Activated T-helper 2 cell treated with anti-CD3 and anti-CD28 coated beads, Interferon-gamma antibody, Interleukin-2, Interleukin-4, amounts not matched to agents 10 μg/mL and 5 μg/mL and 100 μg/mL, durations not matched to agents 14 hours and 24 hours and 36 hours (primary cell): ENCODE data around the gene IFI27L2. TPM values are rescaled to one million over a fixed set of nuclear protein-coding genes. Genes with fewer than 3 reads are reported as not detected.

Experiments
- DNase-seq: peaks from one replicate; pipeline ENCODE4 v3.0.0; 2021; ENCODE audit warnings: low spot score
- H3K27ac Mint-ChIP-seq: one replicate; pipeline ENCODE4 v1.8.0; 2021; ENCODE audit warnings: mixed read lengths
- H3K27me3 Mint-ChIP-seq: one replicate; pipeline ENCODE4 v1.8.0; 2021; ENCODE audit warnings: low read depth, mixed read lengths
- H3K36me3 Mint-ChIP-seq: one replicate; pipeline ENCODE4 v1.8.0; 2021; ENCODE audit warnings: low read depth, mixed read lengths
- H3K4me1 Mint-ChIP-seq: one replicate; pipeline ENCODE4 v1.8.0; 2021; ENCODE audit warnings: low read depth, mixed read lengths
- H3K4me3 Mint-ChIP-seq: one replicate; pipeline ENCODE4 v1.8.0; 2021; ENCODE audit warnings: low read depth, mild to moderate bottlenecking, moderate library complexity, mixed read lengths
- H3K9me3 Mint-ChIP-seq: one replicate; pipeline ENCODE4 v1.8.0; 2021; ENCODE audit warnings: mixed read lengths
- intact Hi-C: fragments of 100-400 bp; cut with micrococcal nuclease; formaldehyde crosslinking; loops from one replicate; pipeline ENCODE4 v1.15.1; 2023
- total RNA-seq: library from RNA; stranded (reverse); gene quantifications from 2 replicates; pipeline ENCODE4 v1.2.3, GENCODE V29; 2022

The IFI27L2 gene
- total RNA-seq, 1 donor from 2014 or later: 47.4 TPM

GRCh38 chr14:94115058-94115591 lies 14.3 kb downstream of the IFI27L2 start:
- H3K36me3 Mint-ChIP-seq: no peaks in the 10 kb centered on the region
- peaks cover 5% of the 10 kb centered on the region for H3K4me1 Mint-ChIP-seq
- peaks cover 5% of the 10 kb centered on the region for H3K27me3 Mint-ChIP-seq
- intact Hi-C loops: no loop called here
- H3K4me3 Mint-ChIP-seq: no peak overlapping the region
- peaks cover 6% of the 10 kb centered on the region for H3K9me3 Mint-ChIP-seq
- no peak overlapping the region for H3K27ac Mint-ChIP-seq
- no peak for DNase-seq

GRCh38 chr14:94114589-94115057 lies 14.8 kb downstream of the IFI27L2 start:
- no peak overlapping the region for H3K27ac Mint-ChIP-seq
- H3K27me3 Mint-ChIP-seq: peaks cover 5% of the 10 kb centered on the region
- H3K9me3 Mint-ChIP-seq: peaks cover 3% of the 10 kb centered on the region
- no peak overlapping the region for H3K4me3 Mint-ChIP-seq
- no peaks in the 10 kb centered on the region for H3K36me3 Mint-ChIP-seq
- DNase-seq: no peak
- intact Hi-C loops: no loop called here
- H3K4me1 Mint-ChIP-seq: peaks cover 5% of the 10 kb centered on the region

DNA sequence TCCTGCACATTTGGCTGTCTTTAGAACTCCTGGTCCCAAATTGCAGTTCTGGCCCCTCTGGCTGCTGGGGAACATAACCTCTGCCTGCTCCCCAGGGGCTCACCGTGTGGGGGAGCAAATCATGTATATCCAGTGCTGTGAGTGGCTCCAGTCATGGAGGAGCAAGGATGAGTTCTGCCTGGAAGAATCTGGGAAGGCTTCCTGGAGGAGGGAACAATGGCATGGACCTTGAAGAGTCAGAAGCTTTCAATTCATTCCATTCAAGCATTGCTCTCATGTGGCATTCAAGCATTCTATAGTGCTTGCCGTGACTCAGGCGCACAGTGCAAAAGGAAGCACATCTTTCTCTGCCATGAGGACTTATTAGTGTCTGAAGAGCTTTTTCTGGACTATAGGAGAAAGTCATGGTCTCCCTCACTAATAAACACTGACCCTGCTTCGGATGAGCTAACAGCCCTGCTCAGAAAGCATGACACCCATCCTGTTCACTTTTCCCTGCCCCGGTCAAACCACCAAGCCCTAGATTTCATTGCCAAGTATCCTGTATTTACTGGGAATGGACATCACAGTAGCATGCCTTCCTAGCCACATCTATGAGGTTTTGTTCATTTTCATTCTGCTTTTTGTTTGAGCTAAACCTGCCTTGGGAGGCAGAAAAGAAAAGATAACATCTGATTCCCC lies 15.4 kb downstream of the IFI27L2 start:
- H3K4me3 Mint-ChIP-seq: no peak overlapping the region
- peaks cover 5% of the 10 kb centered on the region for H3K27me3 Mint-ChIP-seq
- intact Hi-C loops: no loop called here
- DNase-seq: no peak
- H3K4me1 Mint-ChIP-seq: peaks cover 5% of the 10 kb centered on the region
- no peak overlapping the region for H3K27ac Mint-ChIP-seq
- H3K36me3 Mint-ChIP-seq: no peaks in the 10 kb centered on the region
- no peaks in the 10 kb centered on the region for H3K9me3 Mint-ChIP-seq

DNA sequence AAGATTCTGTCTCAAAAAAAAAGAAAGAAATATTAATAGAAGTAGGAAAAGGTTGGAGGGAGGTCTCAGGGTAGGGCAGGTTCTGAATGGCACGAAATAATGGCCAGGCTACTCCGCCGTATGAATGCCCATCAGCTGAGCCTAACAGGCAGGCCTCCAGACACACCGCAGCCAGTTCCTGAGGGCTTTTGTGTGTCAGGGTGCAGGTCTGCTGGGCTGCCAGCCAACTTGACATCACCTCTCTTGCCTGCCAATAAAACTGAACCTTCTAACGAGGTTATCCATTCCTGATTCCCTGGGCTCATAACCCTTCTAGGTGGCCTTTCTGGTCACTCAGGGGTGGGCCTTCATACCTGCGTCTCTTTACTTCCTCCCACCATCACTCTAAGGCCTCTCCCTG lies 15.9 kb downstream of the IFI27L2 start:
- intact Hi-C loops: no loop called here
- no peaks in the 10 kb centered on the region for H3K36me3 Mint-ChIP-seq
- DNase-seq: no peak
- H3K4me1 Mint-ChIP-seq: peaks cover 5% of the 10 kb centered on the region
- H3K27ac Mint-ChIP-seq: no peak overlapping the region
- H3K27me3 Mint-ChIP-seq: peaks cover 5% of the 10 kb centered on the region
- no peak overlapping the region for H3K4me3 Mint-ChIP-seq
- no peaks in the 10 kb centered on the region for H3K9me3 Mint-ChIP-seq

- no peak for DNase-seq
- H3K27ac Mint-ChIP-seq: no peak overlapping the region
- intact Hi-C loops: no loop called here
Observed at GRCh38 chr14:94113073-94113472, 16.3 kb downstream of the IFI27L2 start.

DNA sequence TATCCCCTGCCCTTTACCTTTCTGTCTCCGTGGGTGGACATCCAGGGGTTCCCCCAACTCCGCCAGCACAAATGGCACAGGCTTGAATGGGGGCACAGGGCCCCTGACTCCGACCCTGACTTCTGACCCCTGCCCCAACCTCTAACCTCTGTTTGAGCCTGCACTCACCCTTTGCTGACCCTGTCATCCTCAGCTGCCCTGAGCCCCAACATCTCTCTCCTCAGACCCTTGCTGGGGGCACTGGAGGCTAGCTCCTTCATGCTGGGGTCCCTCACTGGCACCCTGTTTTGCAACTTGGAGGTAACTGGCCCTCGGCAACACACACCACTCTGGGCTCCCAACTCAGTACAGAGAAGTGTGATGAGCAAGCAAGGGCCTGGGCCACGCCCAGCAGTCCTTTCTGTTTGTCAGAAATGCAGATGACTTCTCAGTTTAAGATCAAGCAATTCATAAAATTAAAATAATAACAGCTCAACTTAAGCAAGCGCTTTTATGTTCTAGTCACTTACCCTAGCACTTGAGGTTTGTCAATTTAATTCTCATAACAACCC lies 16.8 kb downstream of the IFI27L2 start:
- no peak for DNase-seq
- H3K4me3 Mint-ChIP-seq: no peak overlapping the region
- H3K4me1 Mint-ChIP-seq: peaks cover 5% of the 10 kb centered on the region
- no peaks in the 10 kb centered on the region for H3K36me3 Mint-ChIP-seq
- H3K27me3 Mint-ChIP-seq: peaks cover 1% of the 10 kb centered on the region
- no peak overlapping the region for H3K27ac Mint-ChIP-seq
- H3K9me3 Mint-ChIP-seq: no peaks in the 10 kb centered on the region
- intact Hi-C loops: no loop called here

More at GRCh38 chr14:94113073-94113472, 16.3 kb downstream of the IFI27L2 start:
- H3K36me3 Mint-ChIP-seq: no peaks in the 10 kb centered on the region
- peaks cover 5% of the 10 kb centered on the region for H3K27me3 Mint-ChIP-seq
- H3K9me3 Mint-ChIP-seq: no peaks in the 10 kb centered on the region
- no peak overlapping the region for H3K4me3 Mint-ChIP-seq
- peaks cover 5% of the 10 kb centered on the region for H3K4me1 Mint-ChIP-seq

- Mint-ChIP-seq H3K9me3 (no peaks in the 10 kb centered on the region), H3K27ac (no peak overlapping the region), H3K36me3 (no peaks in the 10 kb centered on the region), H3K4me1 (peaks cover 5% of the 10 kb centered on the region), H3K27me3 (peaks cover 1% of the 10 kb centered on the region), H3K4me3 (no peak overlapping the region)
- intact Hi-C loops: no loop called here
- DNase-seq: no peak
Observed at GRCh38 chr14:94111276-94112095, 17.9 kb downstream of the IFI27L2 start.

DNA sequence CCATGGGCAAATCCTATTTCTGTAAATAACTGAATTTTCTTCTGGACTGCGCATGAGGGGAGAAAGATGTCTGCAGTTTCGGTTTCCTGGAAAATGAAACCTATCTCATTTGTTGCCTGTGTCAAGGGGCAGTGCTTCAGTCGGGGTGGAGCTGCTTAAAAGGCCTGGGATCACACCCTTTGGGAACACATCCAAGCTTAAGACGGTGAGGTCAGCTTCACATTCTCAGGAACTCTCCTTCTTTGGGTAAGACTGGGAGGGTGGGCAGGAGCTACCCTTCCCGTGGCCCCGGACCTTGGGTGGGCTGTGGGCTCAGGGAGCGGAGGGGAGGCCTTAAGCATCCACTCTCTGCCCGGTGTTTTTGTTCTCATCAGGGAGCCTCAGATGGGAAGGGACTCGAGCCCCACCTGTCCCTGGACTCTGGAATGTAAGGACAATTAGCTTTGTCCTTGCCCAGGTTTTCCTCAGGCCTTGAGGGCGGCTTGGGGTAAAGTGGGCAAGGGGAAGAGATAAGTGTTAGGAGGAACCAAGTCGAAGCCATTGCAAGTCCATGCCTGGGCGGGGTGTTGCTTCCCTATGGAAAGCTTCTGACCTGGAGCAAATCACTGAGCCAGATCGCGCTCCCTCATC lies 18.7 kb downstream of the IFI27L2 start, which contains the start of gene IFI27:
Gene IFI27 (plus strand): TSS at position 185 of the 630 bp plus-strand sequence.
- Mint-ChIP-seq H3K27me3 (peaks cover 1% of the 10 kb centered on the region), H3K9me3 (no peaks in the 10 kb centered on the region), H3K4me3 (no peak within 1 kb of the TSS), H3K36me3 (no peaks in the 10 kb centered on the region), H3K27ac (no peak within 1 kb of the TSS), H3K4me1 (peaks cover 5% of the 10 kb centered on the region)
- intact Hi-C loops: no loop called here
- DNase-seq: no peak

- H3K9me3 Mint-ChIP-seq: no peaks in the 10 kb centered on the region
- H3K27ac Mint-ChIP-seq: no peak overlapping the region
- peaks cover 5% of the 10 kb centered on the region for H3K4me1 Mint-ChIP-seq
- no peaks in the 10 kb centered on the region for H3K36me3 Mint-ChIP-seq
- H3K27me3 Mint-ChIP-seq: peaks cover 1% of the 10 kb centered on the region
- intact Hi-C loops: no loop called here
- no peak overlapping the region for H3K4me3 Mint-ChIP-seq
- DNase-seq: no peak
Observed at GRCh38 chr14:94109915-94110250, 19.5 kb downstream of the IFI27L2 start.

DNA sequence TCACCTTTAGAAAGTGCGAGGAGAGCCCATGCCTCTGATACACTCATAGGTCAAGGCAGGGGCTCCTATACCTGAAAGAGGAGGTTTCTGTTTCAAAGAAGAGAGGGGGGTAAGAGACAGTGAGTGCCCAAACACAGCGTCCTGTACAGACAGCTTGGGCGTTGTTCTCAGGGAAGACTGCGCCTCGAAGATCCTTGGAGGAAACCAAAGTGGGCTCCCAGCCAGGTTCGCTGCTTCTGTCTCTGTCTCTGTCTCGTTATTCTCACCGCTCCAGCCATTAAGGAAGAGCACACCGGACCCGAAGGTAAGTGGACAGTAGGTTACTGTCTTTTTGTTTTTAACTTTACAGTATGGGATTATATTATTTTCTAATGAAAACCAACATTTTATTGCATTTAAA lies 24.7 kb downstream of the IFI27L2 start:
- Mint-ChIP-seq H3K4me1 (no peaks in the 10 kb centered on the region), H3K9me3 (no peaks in the 10 kb centered on the region), H3K4me3 (no peak overlapping the region), H3K27ac (no peak overlapping the region), H3K36me3 (no peaks in the 10 kb centered on the region), H3K27me3 (no peaks in the 10 kb centered on the region)
- intact Hi-C loops: no loop called here
- DNase-seq: no peak

DNA sequence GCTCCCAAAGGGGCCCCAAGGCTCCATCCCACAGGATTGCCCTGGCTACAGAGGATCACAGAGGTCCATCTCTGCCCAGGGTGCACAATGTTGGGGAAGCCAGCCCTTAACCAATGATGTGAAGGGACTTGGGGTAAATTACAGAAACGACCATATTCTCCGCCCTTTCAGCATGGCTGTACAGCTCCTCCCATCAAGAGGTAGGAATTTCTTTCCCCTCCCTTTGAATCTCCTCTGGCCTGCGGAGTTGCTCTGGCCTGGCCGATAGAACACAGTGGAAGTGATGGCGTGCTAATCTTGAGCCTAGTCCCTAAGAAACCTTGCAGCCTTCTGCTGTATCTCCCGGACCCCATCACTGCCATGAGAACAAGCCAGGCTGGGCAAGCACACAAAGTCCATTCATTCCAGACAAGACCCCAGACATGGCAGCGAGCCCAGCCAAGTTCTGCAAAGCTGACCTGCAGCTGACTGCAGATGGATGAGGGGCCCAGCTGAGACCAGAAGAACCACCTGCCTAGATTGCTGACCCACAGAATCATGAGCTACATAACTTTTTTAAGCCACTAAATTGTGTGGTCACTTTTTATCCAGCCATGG lies 25.8 kb downstream of the IFI27L2 start:
- no peaks in the 10 kb centered on the region for H3K4me1 Mint-ChIP-seq
- H3K36me3 Mint-ChIP-seq: no peaks in the 10 kb centered on the region
- intact Hi-C loops: no loop called here
- H3K9me3 Mint-ChIP-seq: no peaks in the 10 kb centered on the region
- no peak overlapping the region for H3K27ac Mint-ChIP-seq
- no peaks in the 10 kb centered on the region for H3K27me3 Mint-ChIP-seq
- no peak for DNase-seq
- no peak overlapping the region for H3K4me3 Mint-ChIP-seq

- no peak for DNase-seq
- Mint-ChIP-seq H3K36me3 (no peaks in the 10 kb centered on the region), H3K27me3 (no peaks in the 10 kb centered on the region), H3K9me3 (no peaks in the 10 kb centered on the region), H3K27ac (no peak overlapping the region), H3K4me1 (no peaks in the 10 kb centered on the region), H3K4me3 (no peak overlapping the region)
- intact Hi-C loops: no loop called here
Observed at GRCh38 chr14:94102768-94103482, 26.5 kb downstream of the IFI27L2 start.
